ENCODE data around the gene CCDC149. TPM values are rescaled to one million over a fixed set of nuclear protein-coding genes. Genes with fewer than 3 reads are reported as not detected.

CCDC149 gene
- total and polyA plus RNA-seq, 2 donors (not counting 1 experiment from before 2014, with no cell fraction given) = not detected

- DNase-seq = no peak
- H3K27me3 Mint-ChIP-seq = peaks cover 7% of the 10 kb centered on the region
- CTCF ChIA-PET = no interaction called here
- Histone ChIP-seq H3K9ac (ENCODE audit: low read length) (no peak overlapping the region), H3K27me3 (replicated peaks in 1 of 4; ENCODE audit: control extremely low read depth in 1 of 4, control insufficient read depth in 3 of 4, insufficient read depth in 4 of 4, low read length in 3 of 4) (no peaks in the 10 kb centered on the region), H3K79me2 (ENCODE audit: control insufficient read depth, insufficient read depth, low read length) (no peaks in the 10 kb centered on the region), H3K27ac (ENCODE audit: low read length in 2 of 2) (no peak overlapping the region), H3K4me3 (ENCODE audit: control extremely low read depth in 1 of 5, extremely low read depth in 1 of 5, insufficient read depth in 1 of 5, low read depth in 2 of 5, low read length in 4 of 5) (no peak overlapping the region), H3K4me2 (replicated peaks; ENCODE audit: low read depth, low read length, poor library complexity, severe bottlenecking) (no peak overlapping the region), H4K20me1 (ENCODE audit: control insufficient read depth, insufficient read depth, low read length, poor library complexity, severe bottlenecking) (no peaks in the 10 kb centered on the region), H3K9me3 (ENCODE audit: control extremely low read depth in 1 of 3, control insufficient read depth in 2 of 3, insufficient read depth in 1 of 3, low read length in 2 of 3) (no peaks in the 10 kb centered on the region), H2AFZ (ENCODE audit: insufficient read depth, low read depth, low read length, poor library complexity, severe bottlenecking) (no peak overlapping the region), H3K4me1 (ENCODE audit: control insufficient read depth in 2 of 2, insufficient read depth in 2 of 2, low read length in 2 of 2) (no peaks in the 10 kb centered on the region), H3K36me3 (replicated peaks in 1 of 2; ENCODE audit: control extremely low read depth in 1 of 2, control insufficient read depth in 1 of 2, extremely low read depth in 1 of 2, insufficient read depth in 2 of 2, low read length in 1 of 2) (no peaks in the 10 kb centered on the region)
- intact Hi-C loops (cut with micrococcal nuclease) = no loop called here
- no peak overlapping the region for H3K27ac Mint-ChIP-seq
- no peaks in the 10 kb centered on the region for H3K9me3 Mint-ChIP-seq (ENCODE audit: insufficient read depth)
- H3K4me3 Mint-ChIP-seq = no peak overlapping the region
- WGBS (ENCODE audit: insufficient coverage) = 100% methylated on average over 1 of the region's 4 CpGs
- no peaks in the 10 kb centered on the region for H3K4me1 Mint-ChIP-seq
- POLR2A ChIA-PET = no interaction called here
- TF ChIP-seq EZH2 (IDR thresholded peaks at IDR 0.05; ENCODE audit: borderline replicate concordance, insufficient read depth, low read depth, low read length, poor library complexity, severe bottlenecking) = no peak
- TF ChIP-seq CTCF (IDR thresholded peaks at IDR 0.05) = no peak
- ATAC-seq (ENCODE audit: low read depth) = no peak
These were observed 14.2 kb upstream of the CCDC149 start for GRCh38 chr4:24927049-24927448.

- Mint-ChIP-seq H3K9me3 (ENCODE audit: insufficient read depth) (peaks cover 2% of the 10 kb centered on the region), H3K4me3 (no peak overlapping the region), H3K4me1 (no peaks in the 10 kb centered on the region), H3K27me3 (peaks cover 9% of the 10 kb centered on the region), H3K27ac (no peak overlapping the region)
- Histone ChIP-seq H4K20me1 (ENCODE audit: control insufficient read depth, insufficient read depth, low read length, poor library complexity, severe bottlenecking) (no peaks in the 10 kb centered on the region), H3K9me3 (ENCODE audit: control extremely low read depth in 1 of 3, control insufficient read depth in 2 of 3, insufficient read depth in 1 of 3, low read length in 2 of 3) (peaks cover 0 to 9% (median 0%) of the 10 kb centered on the region in 3 donors), H3K4me3 (ENCODE audit: control extremely low read depth in 1 of 5, extremely low read depth in 1 of 5, insufficient read depth in 1 of 5, low read depth in 2 of 5, low read length in 4 of 5) (no peak overlapping the region), H3K79me2 (ENCODE audit: control insufficient read depth, insufficient read depth, low read length) (no peaks in the 10 kb centered on the region), H3K9ac (ENCODE audit: low read length) (no peak overlapping the region), H3K27ac (ENCODE audit: low read length in 2 of 2) (no peak overlapping the region), H3K36me3 (replicated peaks in 1 of 2; ENCODE audit: control extremely low read depth in 1 of 2, control insufficient read depth in 1 of 2, extremely low read depth in 1 of 2, insufficient read depth in 2 of 2, low read length in 1 of 2) (no peaks in the 10 kb centered on the region), H2AFZ (ENCODE audit: insufficient read depth, low read depth, low read length, poor library complexity, severe bottlenecking) (no peak overlapping the region), H3K4me1 (ENCODE audit: control insufficient read depth in 2 of 2, insufficient read depth in 2 of 2, low read length in 2 of 2) (no peaks in the 10 kb centered on the region), H3K27me3 (replicated peaks in 1 of 4; ENCODE audit: control extremely low read depth in 1 of 4, control insufficient read depth in 3 of 4, insufficient read depth in 4 of 4, low read length in 3 of 4) (no peaks in the 10 kb centered on the region), H3K4me2 (replicated peaks; ENCODE audit: low read depth, low read length, poor library complexity, severe bottlenecking) (no peak overlapping the region)
- intact Hi-C loops (cut with micrococcal nuclease) = no loop called here
- TF ChIP-seq EZH2 (IDR thresholded peaks at IDR 0.05; ENCODE audit: borderline replicate concordance, insufficient read depth, low read depth, low read length, poor library complexity, severe bottlenecking) = no peak
- TF ChIP-seq CTCF (IDR thresholded peaks at IDR 0.05) = no peak
- DNase-seq = no peak
- ATAC-seq (ENCODE audit: low read depth) = no peak
- WGBS (ENCODE audit: insufficient coverage) = 95% methylated on average over 2 of the region's 3 CpGs
- CTCF ChIA-PET = no interaction called here
- POLR2A ChIA-PET = no interaction called here
These were observed 11.5 kb upstream of the CCDC149 start for GRCh38 chr4:24924309-24924781.
